DND-41 (cell line): Measurements from ENCODE around the gene CLTCL1.

Source experiments
- CTCF ChIP-seq: IDR thresholded peaks from 2 replicates; pipeline ENCODE4 v1.5.1; 2012; ENCODE audit warnings: borderline replicate concordance, low read length, moderate library complexity, mild to moderate bottlenecking; ENCODE audit not compliant: poor library complexity, severe bottlenecking; ENCODE audit errors: extremely low read depth
- EZH2 ChIP-seq: IDR thresholded peaks from 3 replicates; pipeline ENCODE4 v1.6.1; 2012; ENCODE audit warnings: borderline replicate concordance, low read depth, mild to moderate bottlenecking, moderate library complexity, low read length, inconsistent platforms; ENCODE audit not compliant: severe bottlenecking

- TF ChIP-seq EZH2: no peak
- TF ChIP-seq CTCF: no peak
Observed at GRCh38 chr22:19325296-19325948, 33.9 kb upstream of the CLTCL1 start.
